Measurements from ENCODE around the gene DIS3. TPM values are rescaled to one million over a fixed set of nuclear protein-coding genes. Genes with fewer than 3 reads are reported as not detected.

The DIS3 gene, protein sequence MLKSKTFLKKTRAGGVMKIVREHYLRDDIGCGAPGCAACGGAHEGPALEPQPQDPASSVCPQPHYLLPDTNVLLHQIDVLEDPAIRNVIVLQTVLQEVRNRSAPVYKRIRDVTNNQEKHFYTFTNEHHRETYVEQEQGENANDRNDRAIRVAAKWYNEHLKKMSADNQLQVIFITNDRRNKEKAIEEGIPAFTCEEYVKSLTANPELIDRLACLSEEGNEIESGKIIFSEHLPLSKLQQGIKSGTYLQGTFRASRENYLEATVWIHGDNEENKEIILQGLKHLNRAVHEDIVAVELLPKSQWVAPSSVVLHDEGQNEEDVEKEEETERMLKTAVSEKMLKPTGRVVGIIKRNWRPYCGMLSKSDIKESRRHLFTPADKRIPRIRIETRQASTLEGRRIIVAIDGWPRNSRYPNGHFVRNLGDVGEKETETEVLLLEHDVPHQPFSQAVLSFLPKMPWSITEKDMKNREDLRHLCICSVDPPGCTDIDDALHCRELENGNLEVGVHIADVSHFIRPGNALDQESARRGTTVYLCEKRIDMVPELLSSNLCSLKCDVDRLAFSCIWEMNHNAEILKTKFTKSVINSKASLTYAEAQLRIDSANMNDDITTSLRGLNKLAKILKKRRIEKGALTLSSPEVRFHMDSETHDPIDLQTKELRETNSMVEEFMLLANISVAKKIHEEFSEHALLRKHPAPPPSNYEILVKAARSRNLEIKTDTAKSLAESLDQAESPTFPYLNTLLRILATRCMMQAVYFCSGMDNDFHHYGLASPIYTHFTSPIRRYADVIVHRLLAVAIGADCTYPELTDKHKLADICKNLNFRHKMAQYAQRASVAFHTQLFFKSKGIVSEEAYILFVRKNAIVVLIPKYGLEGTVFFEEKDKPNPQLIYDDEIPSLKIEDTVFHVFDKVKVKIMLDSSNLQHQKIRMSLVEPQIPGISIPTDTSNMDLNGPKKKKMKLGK
- total RNA-seq: 31.1 TPM
- 17.0 TPM for polyA plus RNA-seq
- long read RNA-seq, donor 1: 0 reads
- long read RNA-seq, donor 2: 0 reads
- long read RNA-seq, donor 3, full-length matches to known transcripts: 2 of 38 reads
- long read RNA-seq, donor 3, partial matches to known transcripts: 31 of 38 reads
- long read RNA-seq, donor 3, other reads (novel, unspliced or antisense): 5 of 38 reads
- long read RNA-seq, donor 4, full-length matches to known transcripts: 2 of 2 reads
- long read RNA-seq, donor 4, partial matches to known transcripts: 0 of 2 reads
- long read RNA-seq, donor 4, other reads (novel, unspliced or antisense): 0 of 2 reads
- long read RNA-seq, donor 5, full-length matches to known transcripts: 3 of 13 reads
- long read RNA-seq, donor 5, partial matches to known transcripts: 10 of 13 reads
- long read RNA-seq, donor 5, other reads (novel, unspliced or antisense): 0 of 13 reads
- long read RNA-seq, donor 6, full-length matches to known transcripts: 4 of 10 reads
- long read RNA-seq, donor 6, partial matches to known transcripts: 6 of 10 reads
- long read RNA-seq, donor 6, other reads (novel, unspliced or antisense): 0 of 10 reads
- long read RNA-seq, donor 7, full-length matches to known transcripts: 4 of 4 reads
- long read RNA-seq, donor 7, partial matches to known transcripts: 0 of 4 reads
- long read RNA-seq, donor 7, other reads (novel, unspliced or antisense): 0 of 4 reads
- long read RNA-seq, donor 8: 0 reads
- long read RNA-seq, donor 9, full-length matches to known transcripts: 3 of 3 reads
- long read RNA-seq, donor 9, partial matches to known transcripts: 0 of 3 reads
- long read RNA-seq, donor 9, other reads (novel, unspliced or antisense): 0 of 3 reads
- long read RNA-seq, donor 10, full-length matches to known transcripts: 3 of 3 reads
- long read RNA-seq, donor 10, partial matches to known transcripts: 0 of 3 reads
- long read RNA-seq, donor 10, other reads (novel, unspliced or antisense): 0 of 3 reads

DNA sequence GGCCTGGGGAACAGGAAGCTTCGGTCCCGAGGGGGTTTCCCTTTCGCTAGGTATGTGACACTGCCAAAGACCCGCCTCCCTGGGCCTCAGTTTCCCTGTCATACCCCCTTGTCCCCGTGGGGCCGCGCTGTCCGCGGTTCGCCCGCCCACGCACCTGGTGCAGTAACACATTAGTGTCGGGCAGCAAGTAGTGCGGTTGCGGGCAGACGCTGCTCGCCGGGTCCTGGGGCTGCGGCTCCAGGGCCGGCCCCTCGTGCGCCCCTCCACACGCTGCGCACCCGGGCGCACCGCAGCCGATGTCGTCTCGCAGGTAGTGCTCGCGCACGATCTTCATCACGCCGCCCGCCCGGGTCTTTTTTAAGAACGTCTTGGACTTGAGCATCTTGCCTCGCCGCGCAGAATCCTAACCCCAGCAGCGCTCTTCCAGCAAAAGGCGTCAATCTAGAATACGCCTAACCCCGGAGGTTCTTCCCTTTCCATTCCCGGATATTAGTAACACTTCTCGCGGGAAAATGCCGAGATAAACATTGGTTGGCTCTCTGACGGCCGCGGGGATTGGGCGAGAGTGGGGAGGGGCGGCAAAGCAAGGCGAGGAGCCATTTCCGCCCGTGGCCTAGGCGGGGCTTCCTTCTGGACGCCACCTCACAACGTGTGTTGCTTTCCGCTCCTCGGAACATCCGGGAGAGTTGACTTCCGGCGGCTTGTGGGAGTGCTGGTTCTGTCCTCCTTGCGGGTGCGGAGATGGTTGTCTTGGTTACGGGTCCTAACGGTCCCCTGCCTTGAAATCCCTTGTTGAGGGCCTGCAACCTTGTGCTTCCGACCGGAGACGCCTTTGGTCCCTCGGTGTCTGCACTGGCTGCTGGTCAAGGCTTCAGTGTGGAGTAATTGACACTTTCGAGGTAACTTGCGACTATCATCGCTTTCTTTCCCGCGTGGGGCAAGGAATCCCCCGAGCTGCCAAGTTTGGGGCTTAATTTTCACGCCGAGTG lies at the start of gene DIS3, which contains the start of gene PIBF1:
TSS of gene DIS3 (minus strand) at position 450 of the 989 bp plus-strand sequence. CDS start at position 382, 68 bp downstream.
TSS of gene PIBF1 (plus strand) at position 683 of the 989 bp plus-strand sequence. CDS start 1,337 bp downstream, outside the sequence.
- Histone ChIP-seq H3K4me1 (ENCODE audit: control insufficient read depth in 2 of 2, insufficient read depth in 2 of 2, low read length in 2 of 2) (peaks cover 2 to 6% of the 10 kb centered on the region in 2 donors), H3K36me3 (ENCODE audit: control insufficient read depth in 2 of 2, insufficient read depth in 2 of 2, low read length in 1 of 2) (peaks cover 12 to 29% of the 10 kb centered on the region in 2 donors), H3K4me3 (ENCODE audit: low read length in 2 of 2) (peak within 1 kb of the TSS; percentile 67 to 85), H3K27ac (ENCODE audit: low read depth in 1 of 2, low read length in 1 of 2) (peak within 1 kb of the TSS; percentile 88 to 91), H3K27me3 (ENCODE audit: control insufficient read depth in 2 of 2, insufficient read depth in 1 of 2, low read length in 1 of 2) (no peaks in the 10 kb centered on the region), H3K9me3 (ENCODE audit: control insufficient read depth in 2 of 2, insufficient read depth in 1 of 2, low read length in 1 of 2) (no peaks in the 10 kb centered on the region)
- WGBS: under 1% methylated on average over 81 of the region's 81 CpGs
- peak; percentile 83 to 97 (median 90) for DNase-seq (ENCODE audit: low read depth in 6 of 9, low spot score in 9 of 9)

DNA sequence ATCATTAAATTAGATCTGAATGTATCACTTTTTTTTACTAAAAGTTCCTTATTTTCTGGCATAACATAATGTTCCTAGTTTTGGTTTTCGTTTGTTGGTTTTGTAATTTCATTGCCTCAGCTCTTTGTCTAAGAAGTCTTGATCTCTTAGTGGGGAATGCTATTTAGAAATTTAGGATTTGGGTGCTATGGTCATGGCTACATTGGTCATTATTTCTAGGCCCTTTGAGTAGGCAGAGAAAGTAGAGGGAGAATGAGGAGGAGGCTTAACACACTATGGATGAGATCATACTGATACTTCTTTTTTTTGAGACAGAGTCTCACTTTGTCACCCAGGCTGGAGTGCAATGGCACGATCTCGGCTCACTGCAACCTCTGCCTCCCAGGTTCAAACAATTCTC lies 42.0 kb upstream of the DIS3 start:
- Histone ChIP-seq H3K27me3 (ENCODE audit: control insufficient read depth in 2 of 2, insufficient read depth in 1 of 2, low read length in 1 of 2) (no peaks in the 10 kb centered on the region), H3K9me3 (ENCODE audit: control insufficient read depth in 2 of 2, insufficient read depth in 1 of 2, low read length in 1 of 2) (no peaks in the 10 kb centered on the region), H3K4me3 (ENCODE audit: low read length in 2 of 2) (no peak overlapping the region), H3K4me1 (ENCODE audit: control insufficient read depth in 2 of 2, insufficient read depth in 2 of 2, low read length in 2 of 2) (no peaks in the 10 kb centered on the region), H3K27ac (ENCODE audit: low read depth in 1 of 2, low read length in 1 of 2) (no peak overlapping the region), H3K36me3 (ENCODE audit: control insufficient read depth in 2 of 2, insufficient read depth in 2 of 2, low read length in 1 of 2) (peaks cover 7 to 28% of the 10 kb centered on the region in 2 donors)
- DNase-seq (ENCODE audit: low read depth in 6 of 9, low spot score in 9 of 9): no peak
- WGBS: 98% methylated on average over 3 of the region's 3 CpGs

DNA sequence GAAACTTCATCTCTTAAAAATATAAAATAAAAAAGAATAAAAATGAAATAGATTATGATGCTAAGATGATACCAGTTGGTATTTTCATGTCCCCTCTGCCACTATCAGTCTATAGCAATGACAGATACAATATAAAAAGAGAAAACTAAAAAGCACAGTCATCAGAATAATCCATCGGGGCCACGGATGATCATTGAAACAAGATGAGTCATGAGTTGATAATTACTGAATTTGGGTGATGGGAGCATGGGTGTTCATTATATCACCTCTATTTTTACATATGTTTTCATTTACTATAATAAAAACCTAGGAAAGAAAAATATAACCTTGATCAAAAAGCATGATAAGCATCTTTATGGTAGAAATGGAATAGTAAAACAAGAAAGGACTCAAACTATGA lies 41.4 kb upstream of the DIS3 start:
- no peaks in the 10 kb centered on the region for H3K4me1 ChIP-seq (ENCODE audit: control insufficient read depth in 2 of 2, insufficient read depth in 2 of 2, low read length in 2 of 2)
- H3K27me3 ChIP-seq (ENCODE audit: control insufficient read depth in 2 of 2, insufficient read depth in 1 of 2, low read length in 1 of 2): no peaks in the 10 kb centered on the region
- DNase-seq (ENCODE audit: low read depth in 6 of 9, low spot score in 9 of 9): no peak
- H3K27ac ChIP-seq (ENCODE audit: low read depth in 1 of 2, low read length in 1 of 2): no peak overlapping the region
- over 99% methylated on average over 2 of the region's 2 CpGs for WGBS
- H3K9me3 ChIP-seq (ENCODE audit: control insufficient read depth in 2 of 2, insufficient read depth in 1 of 2, low read length in 1 of 2): no peaks in the 10 kb centered on the region
- H3K4me3 ChIP-seq (ENCODE audit: low read length in 2 of 2): no peak overlapping the region
- peaks cover 5 to 29% of the 10 kb centered on the region in 2 donors for H3K36me3 ChIP-seq (ENCODE audit: control insufficient read depth in 2 of 2, insufficient read depth in 2 of 2, low read length in 1 of 2)

DNA sequence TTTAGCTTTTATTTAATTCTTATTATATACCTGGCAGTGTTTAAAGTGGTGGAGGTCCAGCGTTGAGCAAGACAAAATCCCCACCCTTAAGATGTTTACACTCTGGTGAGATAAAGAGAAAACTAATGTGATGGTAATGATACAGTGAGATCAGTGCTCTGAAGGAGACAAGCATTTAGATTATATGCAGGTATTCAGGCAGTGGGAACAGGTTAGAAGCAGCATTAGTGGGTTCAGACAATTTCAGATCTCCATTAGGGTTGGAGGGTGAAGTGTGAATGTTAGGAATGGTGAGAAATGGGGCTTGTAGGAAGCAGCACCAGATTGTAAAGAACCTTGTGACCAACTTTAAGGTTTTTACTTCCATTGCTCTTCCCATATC lies 39.2 kb upstream of the DIS3 start:
- WGBS: 89% methylated on average over 1 of the region's 1 CpG
- no peak overlapping the region for H3K4me3 ChIP-seq (ENCODE audit: low read length in 2 of 2)
- no peak for DNase-seq (ENCODE audit: low read depth in 6 of 9, low spot score in 9 of 9)
- H3K27ac ChIP-seq (ENCODE audit: low read depth in 1 of 2, low read length in 1 of 2): no peak overlapping the region
- H3K4me1 ChIP-seq (ENCODE audit: control insufficient read depth in 2 of 2, insufficient read depth in 2 of 2, low read length in 2 of 2): no peaks in the 10 kb centered on the region
- H3K36me3 ChIP-seq (ENCODE audit: control insufficient read depth in 2 of 2, insufficient read depth in 2 of 2, low read length in 1 of 2): peaks cover 6 to 22% of the 10 kb centered on the region in 2 donors
- no peaks in the 10 kb centered on the region for H3K27me3 ChIP-seq (ENCODE audit: control insufficient read depth in 2 of 2, insufficient read depth in 1 of 2, low read length in 1 of 2)
- H3K9me3 ChIP-seq (ENCODE audit: control insufficient read depth in 2 of 2, insufficient read depth in 1 of 2, low read length in 1 of 2): no peaks in the 10 kb centered on the region

DNA sequence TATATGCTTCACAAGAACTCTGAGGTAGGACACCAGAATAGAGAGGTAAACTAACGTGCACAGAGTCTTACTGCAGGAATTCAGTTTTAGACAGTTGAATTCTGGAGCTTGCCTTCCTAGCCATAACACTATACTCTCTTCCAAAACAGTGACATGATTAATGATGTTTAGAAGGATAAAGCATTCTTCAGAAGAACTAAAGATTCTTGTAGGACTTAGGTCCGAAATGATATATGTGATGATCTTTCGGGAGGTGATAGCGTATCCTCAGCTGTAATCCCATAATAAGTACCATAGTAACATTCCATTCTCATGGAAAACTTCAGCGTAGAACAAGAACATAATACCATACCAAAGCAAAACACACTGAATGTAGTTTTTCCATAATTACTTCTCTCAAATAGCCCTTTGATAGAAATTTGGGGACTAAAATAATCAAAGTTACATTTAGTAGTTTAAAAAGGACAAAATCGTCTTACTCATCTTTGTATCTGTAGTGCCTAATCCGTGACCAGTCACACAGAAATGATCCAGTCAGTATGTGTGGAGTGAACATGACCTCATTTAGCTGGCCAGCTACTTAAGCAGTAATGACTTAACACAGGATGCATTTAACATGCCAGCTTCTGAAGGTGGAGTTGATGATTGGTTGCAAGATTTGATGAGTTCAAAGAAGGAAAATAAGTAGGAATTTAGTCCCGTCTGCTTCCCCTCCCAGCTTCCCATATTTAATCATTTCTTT lies 38.6 kb upstream of the DIS3 start:
- Histone ChIP-seq H3K36me3 (ENCODE audit: control insufficient read depth in 2 of 2, insufficient read depth in 2 of 2, low read length in 1 of 2) (peaks cover 6 to 20% of the 10 kb centered on the region in 2 donors), H3K4me1 (ENCODE audit: control insufficient read depth in 2 of 2, insufficient read depth in 2 of 2, low read length in 2 of 2) (no peaks in the 10 kb centered on the region), H3K27me3 (ENCODE audit: control insufficient read depth in 2 of 2, insufficient read depth in 1 of 2, low read length in 1 of 2) (no peaks in the 10 kb centered on the region), H3K27ac (ENCODE audit: low read depth in 1 of 2, low read length in 1 of 2) (no peak overlapping the region), H3K4me3 (ENCODE audit: low read length in 2 of 2) (no peak overlapping the region), H3K9me3 (ENCODE audit: control insufficient read depth in 2 of 2, insufficient read depth in 1 of 2, low read length in 1 of 2) (no peaks in the 10 kb centered on the region)
- 97% methylated on average over 8 of the region's 8 CpGs for WGBS
- DNase-seq (ENCODE audit: low read depth in 6 of 9, low spot score in 9 of 9): no peak

DNA sequence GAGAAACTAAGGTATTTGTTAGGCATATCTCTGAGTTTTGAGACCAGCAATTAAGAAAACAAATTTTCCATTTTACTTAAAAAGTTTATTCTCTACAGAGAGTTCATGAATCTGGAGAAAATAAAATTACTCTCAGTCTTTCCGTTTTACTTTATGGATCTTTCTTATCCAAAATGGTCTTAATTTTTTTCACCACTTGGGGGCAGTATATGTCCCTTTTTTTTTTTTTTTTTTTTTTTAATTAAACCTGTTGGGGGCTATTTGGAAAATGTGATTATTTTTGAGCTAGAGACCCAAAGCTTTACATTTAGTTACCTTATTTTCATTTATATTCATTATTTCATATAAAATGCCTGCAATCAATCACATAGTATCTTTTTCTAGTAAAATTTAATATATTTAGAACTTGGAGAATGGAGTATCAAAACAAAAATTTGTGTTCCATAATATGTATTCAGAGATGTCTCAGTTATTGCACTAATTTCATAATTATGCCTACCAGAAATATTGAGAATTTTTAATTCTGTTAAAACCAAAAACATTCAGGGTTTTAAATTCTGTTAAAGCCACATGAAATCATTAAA lies 27.3 kb upstream of the DIS3 start:
- no peak overlapping the region for H3K4me3 ChIP-seq (ENCODE audit: low read length in 2 of 2)
- no peaks in the 10 kb centered on the region for H3K4me1 ChIP-seq (ENCODE audit: control insufficient read depth in 2 of 2, insufficient read depth in 2 of 2, low read length in 2 of 2)
- WGBS: 52% methylated on average over 1 of the region's 1 CpG
- H3K27me3 ChIP-seq (ENCODE audit: control insufficient read depth in 2 of 2, insufficient read depth in 1 of 2, low read length in 1 of 2): no peaks in the 10 kb centered on the region
- no peaks in the 10 kb centered on the region for H3K9me3 ChIP-seq (ENCODE audit: control insufficient read depth in 2 of 2, insufficient read depth in 1 of 2, low read length in 1 of 2)
- DNase-seq (ENCODE audit: low read depth in 6 of 9, low spot score in 9 of 9): peak in 7 of 9 donors; percentile 3 to 55 (median 7)
- H3K27ac ChIP-seq (ENCODE audit: low read depth in 1 of 2, low read length in 1 of 2): no peak overlapping the region
- H3K36me3 ChIP-seq (ENCODE audit: control insufficient read depth in 2 of 2, insufficient read depth in 2 of 2, low read length in 1 of 2): peaks cover 0 to 16% of the 10 kb centered on the region in 2 donors

Data from thymus (tissue), 14 donors.